Mucosa of rectum (tissue), 2 donors: ENCODE data around the gene SEL1L.
A peak's percentile ranks its signal among the peaks of the same experiment; 100 is the strongest.

Experiments
- H3K27ac ChIP-seq, 2 donors: one replicate each; pipeline ENCODE4 v1.7.0; 2013; ENCODE audit warnings: inconsistent platforms in 2 of 2, low read depth in 2 of 2, low read length in 2 of 2
- H3K27me3 ChIP-seq, 2 donors: one replicate each; pipeline ENCODE4 v1.7.0; 2013; ENCODE audit warnings: low read length in 2 of 2; ENCODE audit not compliant: control insufficient read depth in 2 of 2, insufficient read depth in 2 of 2
- H3K36me3 ChIP-seq, 2 donors: one replicate each; pipeline ENCODE4 v1.7.0; 2013; ENCODE audit warnings: low read length in 2 of 2; ENCODE audit not compliant: control insufficient read depth in 2 of 2, insufficient read depth in 2 of 2
- H3K4me1 ChIP-seq, 2 donors: one replicate each; pipeline ENCODE4 v1.7.0; 2013; ENCODE audit warnings: low read length in 2 of 2, mild to moderate bottlenecking in 1 of 2; ENCODE audit not compliant: control insufficient read depth in 2 of 2, insufficient read depth in 2 of 2
- H3K4me3 ChIP-seq, 2 donors: one replicate each; pipeline ENCODE4 v1.7.0; 2013; ENCODE audit warnings: low read length in 2 of 2
- H3K9ac ChIP-seq, 2 donors: one replicate each; pipeline ENCODE4 v1.7.0; 2013; ENCODE audit warnings: low read length in 2 of 2, low read depth in 1 of 2, mild to moderate bottlenecking in 1 of 2
- H3K9me3 ChIP-seq, 2 donors: one replicate each; pipeline ENCODE4 v1.7.0; 2013; ENCODE audit warnings: low read length in 2 of 2; ENCODE audit not compliant: control insufficient read depth in 2 of 2
- donor health status: healthy.
- donor health status: Normal muscosa, but diverticular disease.

SEL1L gene

DNA sequence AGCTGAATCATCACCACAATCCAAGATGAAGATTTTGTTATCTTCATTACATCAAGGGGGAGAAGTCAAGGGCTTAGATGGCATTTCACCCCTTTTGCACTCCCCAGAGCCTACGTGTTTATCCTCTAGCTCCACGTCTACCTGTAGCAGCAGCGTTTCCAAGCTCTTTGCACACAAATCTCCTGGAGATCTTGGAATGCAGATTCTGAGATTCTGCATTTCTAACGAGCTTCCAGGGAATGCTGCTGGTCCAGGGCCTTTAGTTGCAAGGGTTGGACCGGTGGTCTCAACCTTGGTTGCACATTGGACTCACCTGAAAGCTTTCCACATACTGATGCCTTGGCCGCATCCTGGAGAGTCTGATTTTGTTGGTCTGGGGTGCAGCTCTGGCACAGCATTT, 84.1 kb downstream of the SEL1L start:
- Histone ChIP-seq H3K36me3 (no peaks in the 10 kb centered on the region), H3K4me3 (no peak overlapping the region), H3K9ac (no peak overlapping the region), H3K27me3 (no peaks in the 10 kb centered on the region), H3K4me1 (peaks cover 5 to 6% of the 10 kb centered on the region in 2 donors), H3K9me3 (no peaks in the 10 kb centered on the region), H3K27ac (no peak overlapping the region)

DNA sequence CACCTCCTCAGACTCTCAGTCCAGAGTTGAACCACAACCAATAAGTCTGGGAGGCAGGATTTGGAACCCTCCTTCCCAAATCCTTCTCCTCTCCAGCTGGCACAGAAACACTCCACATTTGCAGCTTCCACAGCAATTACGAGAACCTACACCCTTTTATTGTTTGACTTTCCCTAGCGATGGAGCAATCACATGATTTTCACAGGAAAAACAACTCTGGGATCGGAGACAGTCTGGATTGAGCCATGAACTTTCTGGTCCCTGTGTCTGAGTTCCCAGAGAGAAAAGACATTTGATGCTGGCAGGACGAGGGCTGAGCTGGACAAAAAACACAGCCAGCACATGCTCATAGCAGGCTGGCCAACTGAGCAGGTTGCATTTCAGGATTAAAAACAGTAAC, 84.5 kb downstream of the SEL1L start:
- Histone ChIP-seq H3K36me3 (no peaks in the 10 kb centered on the region), H3K4me1 (peaks cover 5 to 6% of the 10 kb centered on the region in 2 donors), H3K27ac (no peak overlapping the region), H3K9ac (no peak overlapping the region), H3K27me3 (no peaks in the 10 kb centered on the region), H3K9me3 (no peaks in the 10 kb centered on the region), H3K4me3 (peak overlapping the region in 1 of 2 donors; percentile 32)

DNA sequence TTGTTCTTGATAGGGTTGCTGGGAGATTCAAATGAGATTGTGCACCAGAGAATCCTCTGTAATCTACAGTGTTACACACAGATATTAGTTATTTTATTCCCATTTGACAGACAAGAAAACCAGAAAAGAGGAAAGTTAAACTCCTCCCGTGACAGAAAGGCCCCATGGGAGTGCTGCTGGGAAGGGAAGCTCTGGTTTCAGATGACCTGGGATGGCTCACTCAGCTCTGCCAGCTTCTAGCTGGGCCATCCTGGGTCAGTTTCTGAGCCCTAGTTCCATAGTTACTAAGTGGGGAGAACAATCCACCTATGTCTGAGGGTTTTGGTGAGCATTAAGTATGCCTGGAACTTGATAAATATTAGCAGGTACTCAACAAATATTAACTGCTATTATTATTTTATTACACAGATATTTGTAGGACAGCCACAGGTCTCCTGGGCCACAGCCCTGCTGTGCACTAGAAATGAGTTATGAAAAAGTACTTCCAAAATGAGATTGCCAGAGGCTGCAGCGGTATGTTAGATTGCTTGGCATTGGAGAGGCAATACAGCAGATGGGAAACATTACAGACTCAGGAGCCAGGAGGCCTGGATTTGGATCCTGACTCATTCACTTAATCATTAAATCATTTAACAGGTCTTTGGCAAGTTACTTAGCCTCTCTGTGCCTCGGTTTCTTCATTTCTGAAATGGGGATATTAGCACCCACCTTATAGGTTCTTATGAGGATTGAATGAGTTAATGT, 86.5 kb downstream of the SEL1L start:
- Histone ChIP-seq H3K27ac (no peak overlapping the region), H3K36me3 (no peaks in the 10 kb centered on the region), H3K4me3 (no peak overlapping the region), H3K4me1 (peaks cover 5 to 6% of the 10 kb centered on the region in 2 donors), H3K9me3 (no peaks in the 10 kb centered on the region), H3K27me3 (peaks cover 0 to 3% of the 10 kb centered on the region in 2 donors), H3K9ac (no peak overlapping the region)

DNA sequence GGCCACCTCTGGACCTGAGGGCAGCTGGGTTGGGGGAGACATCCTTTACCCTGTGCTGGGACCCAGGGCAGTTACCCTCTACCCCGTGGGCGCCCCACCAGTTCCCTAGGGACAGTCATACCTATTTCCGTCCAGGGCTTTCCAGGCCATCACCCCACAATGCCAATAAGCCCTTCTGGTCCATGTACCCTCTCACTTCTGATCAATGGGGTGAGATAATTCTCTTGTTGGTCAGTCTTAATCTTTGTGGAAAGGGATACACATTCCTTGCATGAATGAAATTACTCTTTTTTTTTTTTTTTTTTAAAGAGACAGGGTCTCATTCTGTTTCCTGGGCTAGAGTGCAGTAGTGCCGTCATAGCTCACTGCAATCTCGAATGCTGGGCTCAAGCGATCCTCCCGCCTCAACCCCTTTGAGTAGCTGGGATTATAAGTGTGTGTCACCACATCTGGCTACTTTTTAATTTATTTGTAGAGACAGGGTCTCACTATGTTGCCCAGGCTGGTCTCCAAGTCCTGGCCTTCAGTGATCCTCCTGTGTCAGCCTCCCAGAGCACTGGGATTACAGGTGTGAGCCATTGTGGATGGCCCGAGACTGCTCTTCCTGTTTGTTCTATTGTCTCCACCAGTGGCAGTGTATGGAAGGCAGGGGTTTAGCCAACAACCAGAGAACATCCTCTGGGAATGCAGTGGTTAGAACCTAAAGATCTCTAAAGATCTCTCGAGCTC, 87.2 kb downstream of the SEL1L start:
- Histone ChIP-seq H3K4me1 (peaks cover 5 to 6% of the 10 kb centered on the region in 2 donors), H3K4me3 (no peak overlapping the region), H3K27me3 (peaks cover 0 to 3% of the 10 kb centered on the region in 2 donors), H3K9ac (no peak overlapping the region), H3K9me3 (no peaks in the 10 kb centered on the region), H3K36me3 (no peaks in the 10 kb centered on the region), H3K27ac (no peak overlapping the region)

DNA sequence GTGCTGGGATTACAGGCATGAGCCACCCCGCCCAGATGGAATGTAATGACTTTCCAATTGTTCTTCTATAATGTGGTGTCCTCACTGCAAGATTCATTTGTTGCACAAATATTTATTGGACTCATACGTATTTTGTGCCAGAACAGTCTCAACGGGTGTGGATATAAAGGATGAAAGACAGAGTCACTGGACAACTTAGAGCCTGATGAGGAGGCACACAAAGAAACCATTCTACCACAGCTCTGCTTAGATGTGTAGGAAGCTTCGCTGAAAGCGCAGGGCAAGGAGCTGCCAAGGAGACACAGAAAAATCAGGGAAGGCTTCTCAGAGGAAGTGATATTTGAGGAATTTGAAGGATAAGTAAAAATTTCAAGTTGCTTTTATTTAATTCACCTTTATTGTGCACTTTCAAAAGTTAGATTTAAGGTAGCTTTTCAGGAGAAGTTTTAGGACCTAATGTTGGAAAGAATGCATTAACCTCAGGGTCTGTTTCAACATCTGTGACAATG, 92.0 kb downstream of the SEL1L start:
- no peaks in the 10 kb centered on the region for H3K36me3 ChIP-seq
- no peak overlapping the region for H3K27ac ChIP-seq
- H3K4me3 ChIP-seq = no peak overlapping the region
- H3K9me3 ChIP-seq = no peaks in the 10 kb centered on the region
- H3K27me3 ChIP-seq = peaks cover 6 to 7% of the 10 kb centered on the region in 2 donors
- peaks cover 3 to 4% of the 10 kb centered on the region in 2 donors for H3K4me1 ChIP-seq
- no peak overlapping the region for H3K9ac ChIP-seq

DNA sequence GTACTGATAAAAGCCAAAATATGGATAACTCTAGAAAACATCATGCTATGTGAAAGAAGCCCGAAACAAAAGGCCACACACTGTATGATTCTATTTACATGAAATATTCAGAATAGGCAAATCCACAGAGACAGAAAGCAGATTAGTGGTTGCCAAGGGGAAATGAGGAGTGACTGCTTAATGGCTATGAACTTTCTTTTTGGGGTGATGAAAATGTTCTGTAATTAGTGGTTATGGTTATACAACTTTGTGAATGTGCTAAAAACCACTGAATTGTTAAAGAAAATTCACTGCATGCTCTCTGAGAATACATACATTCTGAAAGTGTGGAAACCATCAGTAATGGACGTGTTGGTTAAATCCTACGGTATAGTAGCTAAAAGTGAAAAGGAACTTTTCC, 93.6 kb downstream of the SEL1L start:
- H3K27ac ChIP-seq = no peak overlapping the region
- H3K9me3 ChIP-seq = no peaks in the 10 kb centered on the region
- H3K4me1 ChIP-seq = peaks cover 12% of the 10 kb centered on the region in 2 donors
- no peak overlapping the region for H3K4me3 ChIP-seq
- no peaks in the 10 kb centered on the region for H3K36me3 ChIP-seq
- H3K9ac ChIP-seq = no peak overlapping the region
- peaks cover 8 to 12% of the 10 kb centered on the region in 2 donors for H3K27me3 ChIP-seq

DNA sequence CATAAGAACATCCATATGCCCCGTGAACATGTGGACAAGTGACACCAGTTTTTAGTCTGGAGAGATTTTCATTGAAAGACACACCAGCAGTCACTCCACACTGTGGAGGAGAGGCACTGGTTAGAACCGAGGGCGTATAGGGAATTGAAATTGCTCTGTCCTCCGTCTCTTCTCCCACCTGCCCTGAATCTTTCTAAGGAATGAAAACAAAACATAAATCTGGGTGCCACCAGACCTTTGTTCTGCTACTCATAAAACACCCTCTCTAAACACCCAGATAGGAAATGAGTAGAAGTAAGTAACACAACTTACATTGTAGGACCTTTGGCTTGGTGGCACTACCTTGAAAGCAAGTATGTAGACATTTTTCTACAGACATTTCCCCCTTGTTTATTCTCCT, 96.4 kb downstream of the SEL1L start:
- Histone ChIP-seq H3K4me1 (peaks cover 12% of the 10 kb centered on the region in 2 donors), H3K27ac (no peak overlapping the region), H3K27me3 (peaks cover 16 to 22% of the 10 kb centered on the region in 2 donors), H3K9ac (no peak overlapping the region), H3K9me3 (no peaks in the 10 kb centered on the region), H3K36me3 (no peaks in the 10 kb centered on the region), H3K4me3 (peak overlapping the region in 1 of 2 donors; percentile 78)

DNA sequence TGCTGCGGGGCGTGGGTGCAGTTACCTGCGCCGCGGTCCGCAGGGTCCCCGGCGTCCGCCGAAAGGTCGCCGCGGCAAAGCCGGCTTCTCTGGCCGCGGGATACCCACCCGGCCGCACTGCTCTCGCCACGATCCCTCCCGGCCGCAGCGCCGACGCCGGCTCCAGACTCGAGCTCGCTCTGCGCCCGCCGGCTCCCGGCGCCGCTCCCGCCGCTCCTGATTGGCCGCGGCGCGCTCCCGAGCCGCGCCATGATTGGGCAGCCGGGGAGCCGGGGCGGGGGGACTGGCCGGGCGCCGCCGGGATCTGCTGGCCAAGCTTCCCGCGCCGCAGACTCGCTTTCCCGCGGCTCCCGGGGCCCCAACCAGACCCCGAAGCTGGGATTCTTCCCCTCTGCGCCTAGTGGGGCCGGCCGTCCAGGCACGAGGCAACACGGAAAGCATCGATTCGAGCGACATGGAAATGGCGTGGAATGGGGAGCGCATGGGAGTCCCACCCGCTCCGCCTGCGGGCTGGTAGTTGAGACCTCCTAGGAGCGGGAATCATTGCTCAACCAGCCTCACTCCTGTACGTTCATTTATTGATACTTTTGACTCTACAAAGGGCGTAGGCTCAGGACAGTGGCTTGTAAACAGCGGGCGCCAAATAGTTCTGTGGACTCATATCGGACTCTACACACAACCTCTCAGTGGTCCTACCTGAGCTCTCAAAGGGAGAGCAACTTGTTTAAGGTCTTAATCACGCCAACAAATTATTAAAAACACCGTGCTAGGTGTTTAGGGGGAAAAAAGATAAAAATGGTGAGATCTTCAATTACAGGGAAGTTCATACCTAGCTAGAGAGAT, 97.1 kb downstream of the SEL1L start:
- Histone ChIP-seq H3K36me3 (no peaks in the 10 kb centered on the region), H3K9me3 (no peaks in the 10 kb centered on the region), H3K27me3 (peaks cover 16 to 22% of the 10 kb centered on the region in 2 donors), H3K4me3 (peak overlapping the region; percentile 72 to 78), H3K9ac (peak overlapping the region; percentile 52 to 58), H3K4me1 (peaks cover 12% of the 10 kb centered on the region in 2 donors), H3K27ac (no peak overlapping the region)

DNA sequence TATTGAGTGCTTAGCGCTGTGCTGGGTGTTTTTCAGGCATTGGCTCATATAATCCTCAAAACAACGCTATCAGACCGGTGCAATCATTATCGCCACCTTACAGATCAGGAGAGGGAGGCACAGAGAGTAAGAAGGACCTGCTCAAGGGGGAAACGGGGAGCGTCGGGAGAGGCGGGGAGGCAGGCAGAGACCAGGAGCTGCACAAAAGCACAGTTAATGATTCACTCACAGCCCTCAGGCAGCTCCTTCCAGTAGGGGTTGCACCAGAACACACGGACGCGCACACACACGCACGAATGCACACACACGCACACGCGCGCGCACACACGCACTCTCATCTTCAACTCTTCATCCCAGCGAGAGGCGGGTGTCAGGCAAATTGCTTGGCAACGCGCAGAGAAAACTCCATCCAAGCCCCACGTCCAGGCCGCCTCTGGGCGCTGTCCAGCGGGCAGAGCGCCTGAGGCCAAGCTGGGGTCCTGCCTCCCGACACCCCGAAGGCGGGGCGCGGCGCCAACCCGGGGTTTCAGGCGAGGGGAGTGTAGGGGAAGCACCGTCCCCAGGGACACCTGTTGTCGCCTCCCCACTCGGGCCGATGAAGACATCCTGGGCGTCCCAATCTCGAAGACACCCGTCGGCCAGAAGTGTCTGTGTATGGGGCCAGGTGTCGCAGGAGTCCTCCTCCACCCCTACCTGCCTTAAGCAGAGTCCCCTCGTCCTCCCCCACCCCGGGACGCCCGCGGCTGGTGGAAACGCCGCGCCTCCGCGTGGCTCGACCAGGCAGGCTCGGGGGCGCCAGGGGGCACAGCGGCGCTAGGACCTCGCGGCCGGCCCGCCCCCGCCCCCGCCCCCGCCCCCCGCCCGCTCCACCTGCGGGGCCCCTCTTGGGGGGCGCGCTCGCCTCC, 98.0 kb downstream of the SEL1L start:
- Histone ChIP-seq H3K27me3 (peaks cover 16 to 19% of the 10 kb centered on the region in 2 donors), H3K27ac (no peak overlapping the region), H3K4me1 (peaks cover 12% of the 10 kb centered on the region in 2 donors), H3K9me3 (no peaks in the 10 kb centered on the region), H3K4me3 (peak overlapping the region; percentile 72), H3K9ac (peak overlapping the region in 1 of 2 donors; percentile 47), H3K36me3 (no peaks in the 10 kb centered on the region)
